ENCODE measurements around the gene SLC29A1.

SLC29A1 gene

GRCh38 chr6:44202332-44202971 is 20.9 kb upstream of the SLC29A1 start:
- DNase-seq (ENCODE audit: low read depth), result no peak
- no peak overlapping the region for H3K4me3 ChIP-seq (ENCODE audit: control insufficient read depth, low read depth, low read length)
- no peak for TF ChIP-seq CTCF (IDR thresholded peaks at IDR 0.05; ENCODE audit: control insufficient read depth, insufficient read depth, low read depth, low read length, missing control alignments)

DNA sequence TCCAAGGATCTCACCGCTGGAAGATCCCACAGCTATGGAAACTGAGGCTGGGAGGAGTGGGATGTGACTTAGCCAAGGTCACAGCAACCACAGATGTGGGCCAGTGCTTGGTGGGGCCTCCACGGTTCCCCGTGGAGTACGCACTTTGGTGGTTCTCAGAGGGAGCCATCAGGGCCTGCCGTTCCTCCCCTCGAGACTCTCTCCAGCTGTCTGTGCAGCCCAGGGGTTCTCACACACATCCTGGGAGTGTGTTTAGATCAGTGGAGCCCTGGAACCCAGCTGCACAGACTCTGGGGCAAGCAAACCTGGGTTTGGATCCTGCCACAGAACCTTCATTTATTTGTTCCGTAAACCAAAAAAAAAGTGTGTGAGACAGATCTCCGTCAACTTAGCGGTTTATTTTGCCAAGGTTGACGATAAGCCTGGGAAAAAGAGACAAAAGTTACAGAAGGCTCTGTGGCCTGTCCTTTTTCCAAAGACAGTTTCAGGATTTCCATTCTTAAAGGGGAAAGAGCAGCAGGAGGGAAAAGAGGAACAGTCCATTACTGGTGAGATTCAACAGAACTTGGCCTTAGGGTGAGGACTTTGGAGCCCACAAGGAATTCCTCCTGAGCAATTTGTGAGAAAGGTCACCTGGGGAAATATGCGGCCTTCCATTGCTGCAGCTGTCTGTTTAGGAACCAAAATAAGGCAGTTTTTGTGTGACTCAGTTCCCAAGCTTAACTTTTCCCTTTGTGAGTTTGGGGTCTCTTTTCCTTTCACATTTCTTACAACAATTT is 20.2 kb upstream of the SLC29A1 start:
- H3K4me3 ChIP-seq (ENCODE audit: control insufficient read depth, low read depth, low read length), result no peak overlapping the region
- DNase-seq (ENCODE audit: low read depth), result no peak
- no peak for TF ChIP-seq CTCF (IDR thresholded peaks at IDR 0.05; ENCODE audit: control insufficient read depth, insufficient read depth, low read depth, low read length, missing control alignments)

DNA sequence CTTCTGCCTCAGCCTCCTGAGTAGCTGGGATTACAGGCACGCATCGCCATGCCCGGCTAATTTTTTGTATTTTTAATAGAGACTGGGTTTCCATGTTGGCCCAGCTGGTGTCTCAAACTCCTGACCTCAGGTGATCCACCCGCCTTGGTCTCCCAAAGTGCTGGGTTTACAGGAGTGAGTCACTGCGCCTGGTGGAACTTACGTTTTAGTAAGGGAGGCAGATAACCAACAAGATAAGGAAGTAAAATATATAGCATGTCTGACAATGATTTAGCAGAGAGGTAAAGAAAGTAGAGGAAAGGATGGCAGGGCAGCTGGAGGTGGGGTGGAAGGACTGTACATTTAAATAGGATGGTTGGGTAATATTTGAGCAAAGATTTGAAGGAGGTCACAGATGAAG is 19.4 kb upstream of the SLC29A1 start:
- TF ChIP-seq CTCF (IDR thresholded peaks at IDR 0.05; ENCODE audit: control insufficient read depth, insufficient read depth, low read depth, low read length, missing control alignments), result no peak
- H3K4me3 ChIP-seq (ENCODE audit: control insufficient read depth, low read depth, low read length), result no peak overlapping the region
- no peak for DNase-seq (ENCODE audit: low read depth)

DNA sequence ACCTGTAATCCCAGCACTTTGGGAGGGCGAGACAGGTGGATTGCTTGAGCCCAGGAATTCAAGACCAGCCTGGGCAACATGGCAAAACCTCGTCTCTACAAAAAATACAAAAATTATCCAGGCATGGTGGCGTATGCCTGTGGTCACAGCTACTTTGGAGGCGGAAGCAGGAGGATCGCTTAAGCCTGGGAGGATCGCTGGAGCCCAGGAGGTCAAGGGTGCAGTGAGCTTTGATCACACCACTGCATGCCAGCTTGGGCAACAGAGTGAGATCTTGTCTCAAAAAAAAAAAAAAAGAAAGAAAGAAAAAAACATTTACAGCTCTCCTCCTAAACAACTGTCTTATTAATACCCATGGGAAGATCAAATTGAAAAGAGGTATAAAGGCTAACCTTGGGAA is 15.4 kb upstream of the SLC29A1 start:
- H3K4me3 ChIP-seq (ENCODE audit: control insufficient read depth, low read depth, low read length), result no peak overlapping the region
- no peak for DNase-seq (ENCODE audit: low read depth)
- TF ChIP-seq CTCF (IDR thresholded peaks at IDR 0.05; ENCODE audit: control insufficient read depth, insufficient read depth, low read depth, low read length, missing control alignments), result no peak

DNA sequence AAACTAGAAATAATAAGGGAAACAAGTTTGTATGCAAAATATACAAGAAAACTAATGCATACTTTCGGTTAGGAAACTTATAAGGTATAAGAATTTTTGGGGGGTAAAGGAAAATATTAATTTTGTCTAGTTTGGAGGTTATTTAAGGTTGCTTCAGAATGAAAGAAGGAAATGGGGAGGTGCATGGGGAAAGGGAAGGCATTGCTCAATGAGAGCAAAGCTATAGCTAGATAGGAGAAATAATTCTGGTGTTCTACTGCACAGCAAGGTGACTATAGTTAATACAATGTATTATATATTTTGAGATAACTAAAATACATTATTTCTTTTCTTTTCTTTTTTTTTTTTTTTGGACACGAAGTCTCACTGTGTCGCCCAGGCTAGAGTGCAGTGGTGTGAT is 12.1 kb upstream of the SLC29A1 start:
- no peak overlapping the region for H3K4me3 ChIP-seq (ENCODE audit: control insufficient read depth, low read depth, low read length)
- TF ChIP-seq CTCF (IDR thresholded peaks at IDR 0.05; ENCODE audit: control insufficient read depth, insufficient read depth, low read depth, low read length, missing control alignments), result no peak
- DNase-seq (ENCODE audit: low read depth), result no peak

GRCh38 chr6:44214307-44214706 is 9.1 kb upstream of the SLC29A1 start:
- no peak for DNase-seq (ENCODE audit: low read depth)
- no peak for TF ChIP-seq CTCF (IDR thresholded peaks at IDR 0.05; ENCODE audit: control insufficient read depth, insufficient read depth, low read depth, low read length, missing control alignments)
- no peak overlapping the region for H3K4me3 ChIP-seq (ENCODE audit: control insufficient read depth, low read depth, low read length)
